HL-60/S4 (cell line): ENCODE data around the gene UTF1.

ENCODE experiments used
- in situ Hi-C: fragments of 300-500 bp; cut with MboI; formaldehyde crosslinking; loops from 2 replicates; pipeline ENCODE4 v1.14.3; 2022; ENCODE audit warnings: low sequenced_read_pairs

UTF1 gene

GRCh38 chr10:133196221-133196915 lies 33.6 kb upstream of the UTF1 start:
- in situ Hi-C loops: no loop called here

DNA sequence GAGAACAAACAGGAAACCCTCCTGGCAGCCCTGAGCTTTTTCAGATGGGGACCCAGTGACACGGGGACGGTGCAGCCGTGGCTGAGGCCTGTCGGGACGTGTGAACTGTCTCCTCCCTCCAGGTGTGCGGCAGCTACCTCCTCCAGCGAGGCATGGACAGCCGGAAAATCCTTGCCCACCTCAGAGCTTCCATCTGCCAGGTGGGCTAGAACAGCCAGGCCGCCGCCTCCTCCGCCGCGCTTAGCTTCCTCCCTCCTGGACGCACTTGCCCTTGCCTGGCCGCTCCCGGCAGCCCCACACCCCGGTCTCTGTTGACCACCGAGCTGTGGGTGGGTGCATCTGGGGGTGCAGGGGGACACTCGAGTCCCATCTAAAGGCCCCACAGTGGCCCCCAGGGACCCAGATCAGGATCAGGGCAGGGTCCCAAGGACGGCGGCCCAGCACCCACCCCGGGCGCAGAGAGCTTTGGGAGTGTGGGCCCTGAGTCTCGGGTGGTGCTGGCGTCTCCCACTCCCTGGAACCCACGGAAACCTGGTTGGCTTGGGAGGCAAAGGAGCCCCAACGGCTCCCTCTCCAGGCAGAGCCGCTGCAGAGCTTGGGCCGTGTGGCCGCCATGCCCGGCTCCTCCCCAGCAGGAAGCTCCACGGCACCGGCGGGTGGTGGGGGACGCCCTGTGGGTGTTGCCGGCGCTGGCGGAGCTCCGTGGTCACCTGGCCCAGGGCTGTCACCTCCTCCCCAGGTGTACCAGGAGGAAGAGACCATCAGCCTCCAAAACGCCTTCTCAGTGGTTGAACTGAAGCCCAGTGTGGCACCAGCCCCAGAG lies 32.9 kb upstream of the UTF1 start:
- in situ Hi-C loops: no loop called here

- in situ Hi-C loops: no loop called here
These were observed 32.2 kb upstream of the UTF1 start for GRCh38 chr10:133197786-133198185.

GRCh38 chr10:133198206-133198605 lies 31.8 kb upstream of the UTF1 start:
- in situ Hi-C loops: no loop called here

DNA sequence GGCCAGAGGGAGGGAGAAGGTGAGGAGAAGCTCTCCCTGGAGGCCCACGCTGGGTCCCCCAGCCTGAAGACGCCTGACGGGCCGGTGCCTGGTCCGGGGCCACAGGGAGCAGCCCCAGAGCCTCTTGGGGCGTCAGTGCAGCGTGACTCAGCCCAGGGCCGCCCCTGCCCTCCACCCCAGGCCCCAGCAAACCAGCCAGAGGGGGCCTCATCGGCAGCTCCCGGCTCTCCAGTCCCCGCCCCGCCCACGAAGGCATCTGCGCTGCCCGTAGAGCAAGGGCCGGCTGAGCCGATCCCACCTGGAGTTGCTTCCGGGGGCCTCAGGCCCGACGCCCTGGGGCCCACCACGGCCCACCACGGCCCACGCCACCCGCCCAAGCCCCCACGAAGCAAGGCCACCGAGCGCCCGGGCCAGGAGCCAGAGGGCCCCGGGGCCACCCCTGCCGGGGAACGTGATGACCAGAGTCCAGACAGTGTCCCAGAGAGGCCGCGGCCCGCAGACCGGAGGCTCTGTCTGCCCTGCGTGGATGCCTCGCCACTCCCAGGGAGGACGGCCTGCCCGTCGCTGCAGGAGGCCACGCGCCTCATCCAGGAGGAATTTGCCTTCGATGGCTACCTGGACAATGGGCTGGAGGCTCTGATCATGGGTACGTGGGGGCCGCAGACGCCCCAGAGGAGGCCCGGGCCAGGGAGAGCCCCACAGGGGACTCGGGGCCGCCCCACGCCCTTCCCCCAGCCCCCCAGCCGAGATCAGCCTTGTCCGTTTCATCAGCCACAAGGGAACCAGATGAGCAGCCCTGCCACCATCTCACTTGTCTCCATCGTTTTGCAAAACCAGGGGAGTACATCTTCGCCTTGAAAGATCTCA lies 31.2 kb upstream of the UTF1 start:
- in situ Hi-C loops: no loop called here

DNA sequence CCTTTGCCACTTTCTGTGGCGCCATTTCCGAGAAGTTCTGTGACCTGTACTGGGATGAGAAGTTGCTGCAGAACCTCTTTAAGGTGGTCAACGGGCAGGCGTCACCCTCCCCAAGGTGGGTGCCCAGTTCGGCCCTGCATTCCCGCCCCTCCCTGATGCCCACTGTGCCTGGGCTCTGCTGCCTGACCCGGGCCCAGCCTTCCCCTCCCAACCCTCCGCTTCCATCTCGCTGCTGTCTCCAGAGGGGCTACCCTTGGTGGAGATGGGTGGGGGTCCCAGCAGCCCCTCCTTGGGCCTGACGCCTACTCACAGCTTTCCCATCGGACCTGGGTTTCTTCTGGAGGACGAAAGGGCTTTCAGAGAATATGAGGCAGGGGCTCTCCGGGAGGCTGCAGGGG lies 30.5 kb upstream of the UTF1 start:
- in situ Hi-C loops: no loop called here

GRCh38 chr10:133199992-133200611 lies 29.9 kb upstream of the UTF1 start:
- in situ Hi-C loops: no loop called here

DNA sequence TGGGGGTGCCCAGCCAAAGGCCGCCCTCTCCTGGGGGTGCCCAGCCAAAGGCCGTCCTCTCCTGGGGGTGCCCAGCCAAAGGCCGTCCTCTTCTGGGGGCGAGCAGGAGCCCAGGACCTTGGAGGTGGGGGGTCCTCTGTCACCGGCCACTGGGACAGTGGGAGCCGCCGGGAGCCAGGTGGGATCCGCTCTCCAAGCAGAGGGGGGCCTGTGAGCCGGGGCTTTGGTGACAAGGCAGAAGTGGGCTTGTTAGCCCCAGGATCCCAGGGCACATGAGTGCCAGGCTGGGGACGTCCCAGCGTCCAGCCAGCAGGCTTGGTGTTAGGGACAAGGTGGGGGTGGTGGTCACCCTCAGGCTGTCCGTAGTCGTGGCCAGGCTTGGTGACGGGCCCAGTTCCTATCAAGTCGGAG lies 29.4 kb upstream of the UTF1 start:
- in situ Hi-C loops: no loop called here

GRCh38 chr10:133201151-133201947 lies 28.7 kb upstream of the UTF1 start:
- in situ Hi-C loops: no loop called here

DNA sequence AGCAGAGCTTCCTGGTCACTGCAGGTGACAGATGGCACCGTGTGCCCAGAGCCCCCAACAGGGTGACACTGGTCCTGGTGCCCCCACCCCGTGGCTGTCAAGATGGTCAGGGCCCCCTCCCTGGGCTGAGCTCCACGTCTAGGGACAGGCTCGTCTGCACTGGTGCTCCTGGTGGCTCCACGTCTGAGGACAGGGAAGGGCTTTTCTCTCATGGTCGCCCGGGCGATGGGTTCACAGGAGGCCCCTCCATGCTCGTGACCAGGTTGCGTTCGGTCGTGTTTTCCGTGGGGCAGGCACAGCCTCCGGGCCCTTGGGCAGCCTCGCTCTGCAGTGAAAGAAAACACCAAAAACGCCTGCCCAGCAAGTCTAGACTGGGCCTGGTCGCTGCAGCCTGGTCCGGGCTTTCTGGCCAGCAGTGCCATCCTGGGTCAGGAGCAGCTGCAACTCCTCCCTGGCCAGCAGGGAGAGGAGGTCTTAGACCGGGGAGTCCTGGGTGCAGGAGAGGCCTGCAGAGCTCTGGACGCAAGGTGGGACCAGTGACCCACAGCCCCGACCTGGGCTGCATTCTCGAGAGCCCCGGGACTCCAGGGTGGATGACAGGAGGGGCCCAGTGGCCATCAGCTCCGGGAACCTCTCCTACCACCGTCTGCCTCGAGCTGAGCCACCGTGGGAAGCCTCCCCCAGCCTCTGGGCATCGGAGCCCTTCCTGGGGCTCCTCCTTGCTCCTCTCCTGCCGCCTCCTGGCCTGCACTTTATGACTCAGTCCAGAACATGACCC lies 27.9 kb upstream of the UTF1 start:
- in situ Hi-C loops: no loop called here

DNA sequence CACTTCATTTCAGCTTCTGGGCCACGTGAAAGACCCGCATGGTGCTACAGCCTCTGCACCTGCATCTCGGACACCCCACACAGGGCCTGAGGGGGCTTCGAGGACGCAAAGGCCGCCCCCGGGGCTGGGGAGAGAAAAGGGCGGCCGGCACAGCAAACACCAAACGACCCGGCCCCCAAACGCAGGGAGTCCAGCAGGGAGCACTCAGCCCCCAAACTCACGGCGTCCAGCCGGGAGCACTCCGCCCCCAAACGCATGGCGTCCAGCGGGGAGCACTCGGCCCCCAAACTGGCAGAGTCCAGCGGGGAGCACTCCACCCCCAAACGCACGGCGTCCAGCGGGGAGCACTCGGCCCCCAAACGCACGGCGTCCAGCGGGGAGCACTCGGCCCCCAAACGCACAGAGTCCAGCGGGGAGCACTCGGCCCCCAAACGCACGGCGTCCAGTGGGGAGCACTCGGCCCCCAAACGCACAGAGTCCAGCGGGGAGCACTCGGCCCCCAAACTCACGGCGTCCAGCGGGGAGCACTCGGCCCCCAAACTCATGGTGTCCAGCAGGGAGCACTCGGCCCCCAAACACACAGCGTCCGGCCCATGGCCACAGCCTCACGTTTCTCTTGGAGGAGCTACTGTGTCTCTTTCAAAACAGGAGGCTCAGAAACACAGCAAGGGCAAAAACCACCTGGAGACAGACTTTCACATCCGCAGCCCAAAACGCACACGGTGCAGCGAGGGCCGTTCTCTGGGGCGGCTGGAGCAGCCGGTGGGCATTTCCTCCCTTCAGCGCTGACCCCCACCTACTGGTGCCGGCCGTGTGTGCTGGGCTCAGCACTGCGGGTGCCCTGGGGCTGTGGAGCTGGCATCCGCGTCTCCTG lies 27.0 kb upstream of the UTF1 start:
- in situ Hi-C loops: no loop called here

DNA sequence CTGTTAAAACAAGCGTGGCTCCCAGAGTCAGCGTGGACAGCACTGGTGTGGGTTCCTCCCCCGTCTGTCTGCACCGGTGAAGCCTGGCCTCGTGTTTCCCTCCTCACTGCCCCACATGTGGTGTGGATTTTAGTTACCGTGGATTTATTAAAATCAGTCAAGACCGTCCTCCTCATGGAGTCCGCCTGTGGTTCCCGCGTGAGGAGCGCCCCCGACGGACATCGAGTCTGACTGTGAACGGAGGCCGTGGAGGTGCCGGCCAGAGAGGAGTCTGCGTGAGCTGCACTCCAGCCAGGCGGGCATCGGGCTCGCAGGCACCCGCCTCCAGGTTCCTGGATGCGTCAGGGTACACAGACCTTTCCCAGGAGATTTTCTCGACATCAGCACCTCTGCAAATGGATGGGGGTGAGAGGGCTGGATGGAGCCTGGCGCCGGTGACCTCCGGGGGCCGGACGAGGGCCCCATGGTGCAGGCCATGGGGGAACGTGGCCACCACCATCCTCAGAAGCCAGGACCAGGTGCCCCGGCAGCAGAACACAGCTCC lies 26.3 kb upstream of the UTF1 start:
- in situ Hi-C loops: no loop called here

- in situ Hi-C loops: no loop called here
These were observed 25.6 kb upstream of the UTF1 start for GRCh38 chr10:133204226-133205015.

DNA sequence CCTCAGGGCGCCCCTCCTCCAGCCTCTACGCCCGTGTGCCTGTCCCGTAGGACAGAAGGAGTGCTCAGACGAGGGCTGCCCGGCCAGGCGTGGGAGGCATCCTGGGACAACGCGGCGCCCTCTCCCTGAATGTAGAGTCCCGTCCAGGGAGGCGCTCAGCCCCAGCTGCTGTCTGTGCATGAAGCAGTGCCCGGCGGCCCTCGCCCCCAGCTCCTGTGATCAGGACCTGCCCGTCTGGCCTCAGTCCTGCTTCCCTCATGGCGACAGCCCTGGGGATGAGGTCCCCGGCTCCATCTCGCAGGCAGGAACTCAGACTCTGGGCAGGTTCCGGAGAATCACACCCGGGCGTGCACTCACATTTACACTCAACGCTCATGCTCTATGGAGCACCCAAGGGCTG lies 24.9 kb upstream of the UTF1 start:
- in situ Hi-C loops: no loop called here

- in situ Hi-C loops: no loop called here
These were observed 23.5 kb upstream of the UTF1 start for GRCh38 chr10:133206356-133207040.

DNA sequence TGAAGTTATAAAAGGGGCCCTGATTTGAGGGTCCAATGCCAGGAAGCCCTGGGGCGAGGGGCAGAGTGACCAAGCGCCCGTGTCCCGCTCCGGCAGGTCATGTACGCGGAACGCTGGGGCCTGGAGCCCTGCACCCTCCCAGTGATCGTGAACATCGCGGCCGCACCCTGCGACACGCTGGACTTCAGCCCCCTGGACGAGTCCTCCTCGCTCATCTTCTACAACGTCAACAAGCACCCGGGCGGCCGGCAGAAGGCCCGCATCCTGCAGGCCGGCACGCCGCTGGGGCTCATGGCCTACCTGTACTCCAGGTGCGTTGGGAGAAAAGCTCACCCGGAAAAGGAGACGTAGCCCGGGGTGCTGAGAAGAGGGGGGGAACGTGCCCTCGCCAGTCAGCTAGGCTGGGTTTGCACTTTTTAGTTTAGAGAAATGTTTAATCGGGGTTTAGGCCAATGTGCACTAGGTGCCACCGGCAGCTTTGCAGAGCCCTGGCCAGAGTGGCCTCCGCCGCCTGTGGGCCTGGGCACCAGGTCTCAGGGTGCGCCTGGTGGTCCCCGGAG lies 22.9 kb upstream of the UTF1 start:
- in situ Hi-C loops: no loop called here

DNA sequence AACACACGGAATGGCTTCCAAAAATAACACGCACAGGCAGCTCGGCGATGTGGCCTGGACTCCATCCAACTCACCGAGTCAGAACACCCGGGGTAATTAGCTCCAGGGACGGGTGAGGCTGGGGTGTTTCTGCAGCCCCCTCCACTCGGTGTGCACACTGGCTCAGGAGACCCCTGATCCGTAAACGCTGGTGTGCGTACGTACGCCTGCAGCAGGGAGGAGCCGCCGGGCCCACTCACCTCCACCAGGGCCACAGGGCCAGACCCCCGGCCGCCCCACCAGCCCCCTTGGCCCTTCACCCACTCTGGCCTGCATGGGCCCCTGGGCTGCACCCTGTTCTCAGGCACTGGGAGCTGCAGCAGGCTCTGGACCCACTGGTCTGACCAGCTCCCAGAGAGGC lies 22.4 kb upstream of the UTF1 start:
- in situ Hi-C loops: no loop called here
